ENCODE data around the gene RPL7A. TPM values are rescaled to one million over a fixed set of nuclear protein-coding genes. Genes with fewer than 3 reads are reported as not detected.
A peak's percentile ranks its signal among the peaks of the same experiment; 100 is the strongest.

RPL7A gene
- total and polyA plus RNA-seq, 2 of the 4 experiments (the other 2 are of a cell fraction): 3,220 to 4,096 TPM

DNA sequence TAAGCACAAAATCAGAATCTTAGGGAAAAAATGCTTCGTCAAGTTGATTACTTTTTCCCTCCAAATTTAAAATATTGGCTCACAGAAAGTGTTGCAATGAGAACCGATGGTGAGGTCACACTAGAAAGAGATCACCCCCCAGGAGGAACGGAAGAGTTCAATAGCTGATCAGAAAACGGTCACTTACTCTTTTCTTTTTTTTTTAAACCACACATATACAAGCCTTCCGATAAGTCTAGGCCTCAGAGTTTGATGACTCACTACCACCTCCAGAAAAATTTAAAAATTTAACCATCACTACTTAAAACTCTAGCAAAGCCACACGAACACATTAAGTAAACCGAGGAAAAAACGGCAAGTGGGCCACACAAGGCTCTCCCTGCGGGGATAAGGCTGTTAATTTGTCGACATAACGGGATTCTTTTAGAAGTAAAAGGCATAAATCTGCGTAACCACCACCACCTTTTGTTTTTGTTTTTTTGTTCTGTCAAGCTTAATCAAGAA lies 26.6 kb downstream of the RPL7A start:
- H3K23ac ChIP-seq (ENCODE audit: low read depth, low read length): peak overlapping the region; percentile 87
- peak overlapping the region; percentile 58; the same call in 1 of the 2 replicates for H2BK120ac ChIP-seq (ENCODE audit: low read depth, low read length)
- H3K9ac ChIP-seq (ENCODE audit: low read depth, low read length): peak overlapping the region; percentile 97
- no peak overlapping the region for H2BK20ac ChIP-seq (ENCODE audit: low read depth, low read length)
- H2BK15ac ChIP-seq (ENCODE audit: low read depth, low read length): 0 out of 3 replicates have a peak overlapping the region, but pooled peaks have one; percentile 3
- no peak overlapping the region; the same call in 1 of the 2 replicates for H3K18ac ChIP-seq (ENCODE audit: low read depth, low read length)
- peak overlapping the region; percentile 91 for H3K56ac ChIP-seq (ENCODE audit: extremely low read depth, insufficient read depth, low read length)
- ATAC-seq (ENCODE audit: low read depth): 0 out of 2 replicates have a peak, but pooled peaks have one; percentile 1
- peak; percentile 56; the same call in 1 of the 2 replicates for TF ChIP-seq CHD1 (IDR thresholded peaks at IDR 0.05; ENCODE audit: low read depth, low read length)
- TF ChIP-seq POLR2A (IDR thresholded peaks at IDR 0.05; ENCODE audit: low read depth, low read length): peak; percentile 70; the same call in 1 of the 2 replicates
- TF ChIP-seq MAZ (IDR thresholded peaks at IDR 0.05; ENCODE audit: borderline replicate concordance, low read depth, low read length): no peak
- peak; percentile 78 for TF ChIP-seq CEBPB (IDR thresholded peaks at IDR 0.05; ENCODE audit: low read depth, low read length)
- TF ChIP-seq RAD21 (IDR thresholded peaks at IDR 0.05; ENCODE audit: low read length): no peak
- TF ChIP-seq, protein P1, sequence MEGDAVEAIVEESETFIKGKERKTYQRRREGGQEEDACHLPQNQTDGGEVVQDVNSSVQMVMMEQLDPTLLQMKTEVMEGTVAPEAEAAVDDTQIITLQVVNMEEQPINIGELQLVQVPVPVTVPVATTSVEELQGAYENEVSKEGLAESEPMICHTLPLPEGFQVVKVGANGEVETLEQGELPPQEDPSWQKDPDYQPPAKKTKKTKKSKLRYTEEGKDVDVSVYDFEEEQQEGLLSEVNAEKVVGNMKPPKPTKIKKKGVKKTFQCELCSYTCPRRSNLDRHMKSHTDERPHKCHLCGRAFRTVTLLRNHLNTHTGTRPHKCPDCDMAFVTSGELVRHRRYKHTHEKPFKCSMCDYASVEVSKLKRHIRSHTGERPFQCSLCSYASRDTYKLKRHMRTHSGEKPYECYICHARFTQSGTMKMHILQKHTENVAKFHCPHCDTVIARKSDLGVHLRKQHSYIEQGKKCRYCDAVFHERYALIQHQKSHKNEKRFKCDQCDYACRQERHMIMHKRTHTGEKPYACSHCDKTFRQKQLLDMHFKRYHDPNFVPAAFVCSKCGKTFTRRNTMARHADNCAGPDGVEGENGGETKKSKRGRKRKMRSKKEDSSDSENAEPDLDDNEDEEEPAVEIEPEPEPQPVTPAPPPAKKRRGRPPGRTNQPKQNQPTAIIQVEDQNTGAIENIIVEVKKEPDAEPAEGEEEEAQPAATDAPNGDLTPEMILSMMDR (conservative IDR thresholded peaks at IDR 0.05; ENCODE audit: low read depth, low read length): no peak
- peak; percentile 54; the same call in 1 of the 2 replicates for TF ChIP-seq FOS (IDR thresholded peaks at IDR 0.05; ENCODE audit: low read depth, low read length)
- H3K27me3 ChIP-seq (ENCODE audit: control insufficient read depth, insufficient read depth, low read length): no peaks in the 10 kb centered on the region
- H4K8ac ChIP-seq (ENCODE audit: low read depth in 2 of 2, low read length in 2 of 2): peak overlapping the region; percentile 11 to 82; a peak in 2 of 4 replicates
- BruUV-seq (replicated peaks): no TSS peak
- ChIA-PET CTCF (interaction anchor here (0.6 kb wide), 1 partner anchor 22 kb away, joined by 3 read pairs; no protein-coding TSS in a partner anchor), POLR2A (ENCODE audit: unreplicated experiment) (no interaction called here)
- dilution Hi-C loops (cut with HindIII; ENCODE audit: low sequenced_read_pairs, unreplicated experiment): no loop called here
- peak overlapping the region; percentile 89 for H3K14ac ChIP-seq (replicated peaks; ENCODE audit: low read depth, low read length)
- peak; percentile 68 for DNase-seq
- no CpG with 5 or more reads among the region's 12 CpGs for WGBS, 2 experiments (ENCODE audit: extremely low coverage in 2 of 2, insufficient read length in 1 of 2)
- H3K79me1 ChIP-seq (ENCODE audit: low read depth in 1 of 2, low read length in 2 of 2): peaks cover 7 to 34% of the 10 kb centered on the region in 2 experiments; a peak in 3 of 4 replicates
- peak overlapping the region; percentile 4; the same call in 1 of the 2 replicates for H4K5ac ChIP-seq (ENCODE audit: low read depth, low read length)
- H4K91ac ChIP-seq (ENCODE audit: insufficient read depth, low read depth, low read length): peak overlapping the region; percentile 49
- H3K36me3 ChIP-seq (ENCODE audit: control insufficient read depth, insufficient read depth, low read length): peaks cover 30% of the 10 kb centered on the region
- peak overlapping the region; percentile 97 for H3K4me2 ChIP-seq (ENCODE audit: low read depth, low read length)
- H2BK5ac ChIP-seq (ENCODE audit: low read depth, low read length, poor library complexity, severe bottlenecking): peak overlapping the region; percentile 86
- peaks cover 56% of the 10 kb centered on the region for H4K20me1 ChIP-seq (ENCODE audit: insufficient read depth, low read length)
- in situ Hi-C loops (cut with MboI; ENCODE audit: low sequenced_read_pairs): no loop called here
- H3K27ac ChIP-seq (ENCODE audit: insufficient read depth, low read length): peak overlapping the region; percentile 89
- H3K9me3 ChIP-seq (ENCODE audit: control insufficient read depth, insufficient read depth, low read length): no peaks in the 10 kb centered on the region
- peak overlapping the region; percentile 76 for H2AK5ac ChIP-seq (ENCODE audit: low read depth, low read length)
- H3K9me1 ChIP-seq (ENCODE audit: insufficient read depth, low read length): peaks cover 21% of the 10 kb centered on the region
- peaks cover 11% of the 10 kb centered on the region for H3K4me1 ChIP-seq (ENCODE audit: control insufficient read depth, insufficient read depth, low read length)
- H2AK9ac ChIP-seq (replicated peaks; ENCODE audit: low read depth, low read length, poor library complexity): peak overlapping the region; percentile 94
- peak overlapping the region; percentile 85 for H3K4ac ChIP-seq (ENCODE audit: low read depth, low read length)
- peak overlapping the region; percentile 69 for H3K4me3 ChIP-seq (ENCODE audit: insufficient read depth, low read depth, low read length)
- intact Hi-C loops (cut with micrococcal nuclease): no loop called here
- H2AFZ ChIP-seq (replicated peaks; ENCODE audit: low read length, poor library complexity): no peak overlapping the region

Data from IMR-90 (cell line).